ENCODE data around the gene HMGCS1.
"Not testable (repeated sequence)": the region's sequence is repeated elsewhere in the genome, so short reads cannot be mapped to it uniquely, and the experiment has no call there.

Gene HMGCS1

GRCh38 chr5:43312699-43313034, 545 bp downstream of the HMGCS1 start:
- no peak for TF ChIP-seq CTCF (IDR thresholded peaks at IDR 0.05; ENCODE audit: low read depth, low read length, missing control alignments)
- DNase-seq, result no peak
- peak overlapping the region; percentile 98 for H3K4me3 ChIP-seq (ENCODE audit: low read depth, low read length)
- peaks cover 2% of the 10 kb centered on the region for H3K36me3 ChIP-seq (replicated peaks)
- H3K27ac ChIP-seq, result peak overlapping the region; percentile 87
- in situ Hi-C loops (cut with HindIII; ENCODE audit: low pct_ligation_motif_present, low sequenced_read_pairs), result no loop called here
- no peaks in the 10 kb centered on the region for H3K27me3 ChIP-seq (replicated peaks)

- no peak for DNase-seq
- Histone ChIP-seq H3K27ac (no peak overlapping the region), H3K4me3 (ENCODE audit: low read depth, low read length) (peak overlapping the region; percentile 98), H3K27me3 (replicated peaks) (no peaks in the 10 kb centered on the region), H3K36me3 (replicated peaks) (peaks cover 2% of the 10 kb centered on the region)
- in situ Hi-C loops (cut with HindIII; ENCODE audit: low pct_ligation_motif_present, low sequenced_read_pairs), result no loop called here
- no peak for TF ChIP-seq CTCF (IDR thresholded peaks at IDR 0.05; ENCODE audit: low read depth, low read length, missing control alignments)
Measured at GRCh38 chr5:43312076-43312661, 1.0 kb downstream of the HMGCS1 start.

GRCh38 chr5:43309637-43310036, 3.6 kb downstream of the HMGCS1 start:
- H3K27ac ChIP-seq, result no peak overlapping the region
- no peaks in the 10 kb centered on the region for H3K27me3 ChIP-seq (replicated peaks)
- peaks cover 2% of the 10 kb centered on the region for H3K36me3 ChIP-seq (replicated peaks)
- H3K4me3 ChIP-seq (ENCODE audit: low read depth, low read length), result peak overlapping the region; percentile 98
- no peak for DNase-seq
- no peak for TF ChIP-seq CTCF (IDR thresholded peaks at IDR 0.05; ENCODE audit: low read depth, low read length, missing control alignments)
- in situ Hi-C loops (cut with HindIII; ENCODE audit: low pct_ligation_motif_present, low sequenced_read_pairs), result no loop called here

GRCh38 chr5:43309122-43309521, 4.1 kb downstream of the HMGCS1 start:
- peak overlapping the region; percentile 98 for H3K4me3 ChIP-seq (ENCODE audit: low read depth, low read length)
- H3K27me3 ChIP-seq (replicated peaks), result no peaks in the 10 kb centered on the region
- DNase-seq, result no peak
- H3K27ac ChIP-seq, result no peak overlapping the region
- in situ Hi-C loops (cut with HindIII; ENCODE audit: low pct_ligation_motif_present, low sequenced_read_pairs), result no loop called here
- no peak for TF ChIP-seq CTCF (IDR thresholded peaks at IDR 0.05; ENCODE audit: low read depth, low read length, missing control alignments)
- H3K36me3 ChIP-seq (replicated peaks), result peaks cover 2% of the 10 kb centered on the region

- H3K27me3 ChIP-seq (replicated peaks); H3K36me3 ChIP-seq (replicated peaks); DNase-seq; H3K4me3 ChIP-seq (ENCODE audit: low read depth, low read length); in situ Hi-C loops (cut with HindIII; ENCODE audit: low pct_ligation_motif_present, low sequenced_read_pairs); H3K27ac ChIP-seq: not testable (repeated sequence)
Measured at GRCh38 chr5:43306954-43307353, 6.3 kb downstream of the HMGCS1 start.

GRCh38 chr5:43305948-43306565, 7.2 kb downstream of the HMGCS1 start:
- in situ Hi-C loops (cut with HindIII; ENCODE audit: low pct_ligation_motif_present, low sequenced_read_pairs), result no loop called here
- Histone ChIP-seq H3K27me3 (replicated peaks) (no peaks in the 10 kb centered on the region), H3K36me3 (replicated peaks) (peaks cover 3% of the 10 kb centered on the region), H3K4me3 (ENCODE audit: low read depth, low read length) (no peak overlapping the region), H3K27ac (no peak overlapping the region)
- DNase-seq, result peak; percentile 33
- TF ChIP-seq CTCF (IDR thresholded peaks at IDR 0.05; ENCODE audit: low read depth, low read length, missing control alignments), result peak; percentile 52

Measured in brain microvascular endothelial cell (primary cell).